OCI-LY7 (cell line): ENCODE results near the gene GNAQ. TPM values are rescaled to one million over a fixed set of nuclear protein-coding genes. Genes with fewer than 3 reads are reported as not detected.

Source experiments
- BruUV-seq: library from RNA; stranded (reverse); fragments of 400-500 nt; replicated peaks from 2 replicates; lab custom pipeline; 2021; lab: Mats Ljungman, UMichigan
- CTCF ChIA-PET: fragments of 300-600 bp; sonication (Branson Sonifier 250); formaldehyde crosslinking; loops from one replicate; lab custom pipeline; 2022; ENCODE audit warnings: antibody characterized with exemption; ENCODE audit not compliant: unreplicated experiment; lab: Charles Lee
- POLR2A ChIA-PET: fragments of 300-600 bp; sonication (Branson Sonifier 250); formaldehyde crosslinking; loops from one replicate; lab custom pipeline; 2022; ENCODE audit warnings: antibody characterized with exemption; lab: Charles Lee
- DNase-seq: peaks from one replicate; pipeline ENCODE4 v3.0.0-alpha.2; 2015; ENCODE audit warnings: low spot score
- H2AFZ ChIP-seq: fragments of 200-600 bp; sonication (generic), shearing (Covaris generic); 2 replicates; pipeline ENCODE4 v1.6.1; 2014; ENCODE audit warnings: mild to moderate bottlenecking, antibody characterized with exemption, low read length, moderate library complexity
- H3K27ac ChIP-seq: fragments of 200-600 bp; sonication (generic); 2 replicates; pipeline ENCODE4 v1.5.1; 2014; ENCODE audit warnings: mixed run types, low read depth, mild to moderate bottlenecking, moderate library complexity, low read length, inconsistent platforms; ENCODE audit not compliant: poor library complexity, severe bottlenecking
- H3K36me3 ChIP-seq: fragments of 200-600 bp; sonication (generic); 2 replicates; pipeline ENCODE4 v1.6.1; 2014; ENCODE audit warnings: mild to moderate bottlenecking, antibody characterized with exemption, low read length, moderate library complexity, mixed read lengths; ENCODE audit not compliant: insufficient read depth
- H3K4me1 ChIP-seq: fragments of 200-600 bp; sonication (generic); 2 replicates; pipeline ENCODE4 v1.5.1; 2014; ENCODE audit warnings: mild to moderate bottlenecking, low read length; ENCODE audit not compliant: insufficient read depth, poor library complexity, severe bottlenecking
- H3K4me2 ChIP-seq: fragments of 200-600 bp; sonication (generic); 2 replicates; pipeline ENCODE4 v1.6.1; 2014; ENCODE audit warnings: mild to moderate bottlenecking, low read length
- H3K4me3 ChIP-seq: fragments of 200-600 bp; sonication (generic); 2 replicates; pipeline ENCODE4 v1.5.1; 2014; ENCODE audit warnings: mild to moderate bottlenecking, low read depth, low read length; ENCODE audit not compliant: poor library complexity, severe bottlenecking
- H3K79me2 ChIP-seq: fragments of 200-600 bp; sonication (generic); 2 replicates; pipeline ENCODE4 v1.6.1; 2016; ENCODE audit warnings: low read depth, mild to moderate bottlenecking, low read length, moderate library complexity, mixed read lengths; ENCODE audit not compliant: insufficient read depth
- H3K9me2 ChIP-seq: fragments of 200-600 bp; sonication (generic); 2 replicates; pipeline ENCODE4 v1.6.1; 2016; ENCODE audit warnings: mild to moderate bottlenecking, low read length, mixed read lengths; ENCODE audit not compliant: insufficient read depth
- H3K9me3 ChIP-seq: fragments of 200-600 bp; sonication (generic); 2 replicates; pipeline ENCODE4 v1.6.1; 2014; ENCODE audit warnings: mild to moderate bottlenecking, mixed run types, low read length, mixed read lengths
- H4K20me1 ChIP-seq: fragments of 200-600 bp; sonication (generic); 2 replicates; pipeline ENCODE4 v1.6.1; 2014; ENCODE audit warnings: mild to moderate bottlenecking, antibody characterized with exemption, low read length, moderate library complexity, mixed read lengths; ENCODE audit not compliant: insufficient read depth
- EZH2phosphoT487 ChIP-seq: fragments of 200-600 bp; sonication (generic); IDR thresholded peaks from 2 replicates; pipeline ENCODE4 v1.6.1; 2018; ENCODE audit warnings: low read depth, borderline replicate concordance, mild to moderate bottlenecking, mixed run types, antibody characterized with exemption, low read length, moderate library complexity, mixed read lengths
- intact Hi-C: fragments of 100-400 bp; cut with micrococcal nuclease; formaldehyde crosslinking; loops from one replicate; pipeline ENCODE4 v1.10.0; 2022; ENCODE audit not compliant: unreplicated experiment
- total RNA-seq, 2 experiments: library from RNA; depleted of rRNA in 1 of 2; stranded (reverse); fragments of >200 nt in 1 of 2; shearing (Covaris generic) in 1 of 2; gene quantifications; 2 replicates each; pipeline ENCODE4 v1.2.3, GENCODE V29; 2014 to 2022
- TF ChIP-seq, protein P1 (sequence below): fragments of 200-600 bp; sonication (generic); conservative IDR thresholded peaks from 2 replicates; pipeline ENCODE4 v1.5.1; 2014; ENCODE audit warnings: mild to moderate bottlenecking, antibody characterized with exemption, low read length, moderate library complexity, mixed read lengths

The GNAQ gene
- total RNA-seq, 2 experiments from 2014 or later = not detected

DNA sequence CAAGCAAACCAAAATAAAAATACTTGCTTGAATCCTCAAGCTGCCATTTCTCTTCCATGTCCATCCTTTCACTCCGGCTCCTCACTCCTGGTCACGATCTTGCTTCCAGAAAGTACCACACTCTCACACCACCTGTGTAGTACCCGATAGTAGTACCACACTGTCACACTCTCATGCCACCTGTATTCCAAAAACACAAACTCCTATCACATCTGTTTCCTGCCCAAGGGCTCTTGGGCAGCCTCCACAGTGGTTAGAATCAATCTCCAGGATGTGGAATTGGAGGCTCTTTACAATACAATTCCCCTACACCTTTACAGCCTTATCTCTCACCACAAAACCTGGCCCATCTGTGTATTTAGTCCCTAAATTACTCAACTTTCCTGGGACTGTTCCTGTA, 130.6 kb downstream of the GNAQ start:
- BruUV-seq = no TSS peak
- no peaks in the 10 kb centered on the region; the same call in 1 of the 2 replicates for H3K79me2 ChIP-seq
- no peaks in the 10 kb centered on the region for H4K20me1 ChIP-seq
- no peak for DNase-seq
- CTCF ChIA-PET = no interaction called here
- H3K27ac ChIP-seq = no peak overlapping the region
- H2AFZ ChIP-seq = no peak overlapping the region
- no peak overlapping the region for H3K4me2 ChIP-seq
- H3K4me1 ChIP-seq = no peaks in the 10 kb centered on the region
- no peak for TF ChIP-seq EZH2phosphoT487
- intact Hi-C loops = no loop called here
- no peak overlapping the region for H3K4me3 ChIP-seq
- no peaks in the 10 kb centered on the region for H3K9me3 ChIP-seq
- H3K9me2 ChIP-seq = no peaks in the 10 kb centered on the region
- POLR2A ChIA-PET = no interaction called here
- no peaks in the 10 kb centered on the region for H3K36me3 ChIP-seq

DNA sequence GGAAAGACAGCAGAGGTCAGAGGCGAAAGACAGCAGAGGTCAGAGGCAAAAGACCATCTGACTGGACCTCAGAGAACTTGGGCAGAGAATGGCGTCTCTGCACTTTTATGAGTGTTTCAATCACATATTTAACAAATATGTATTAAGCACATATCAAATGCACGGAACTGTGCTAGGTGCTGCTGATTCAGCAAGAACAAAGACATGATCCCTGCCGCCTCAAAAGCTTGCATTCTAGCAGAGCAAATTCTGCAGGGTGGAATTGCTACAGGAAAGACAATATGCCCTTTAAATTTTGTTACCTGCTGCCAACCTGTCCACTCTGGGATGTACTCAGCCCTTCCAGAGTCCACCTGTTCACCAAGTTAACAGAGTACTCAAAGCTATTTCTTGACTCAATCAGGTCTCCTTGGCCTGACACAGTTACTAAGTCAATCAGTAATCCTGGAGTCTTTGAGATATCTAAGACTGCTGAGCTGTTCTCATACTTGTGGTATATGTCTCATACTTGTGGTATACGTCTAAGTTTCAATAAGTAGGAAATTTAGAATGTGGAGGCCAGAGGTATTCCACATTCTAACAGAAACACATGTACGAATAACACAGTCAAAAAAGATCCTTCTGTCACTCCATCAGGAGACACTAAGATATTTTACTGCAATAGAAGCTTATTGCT, 131.8 kb downstream of the GNAQ start:
- intact Hi-C loops = no loop called here
- no peak for DNase-seq
- H3K27ac ChIP-seq = no peak overlapping the region
- H2AFZ ChIP-seq = no peak overlapping the region
- no peaks in the 10 kb centered on the region for H3K4me1 ChIP-seq
- no peaks in the 10 kb centered on the region for H3K36me3 ChIP-seq
- H3K79me2 ChIP-seq = no peaks in the 10 kb centered on the region; the same call in 1 of the 2 replicates
- no TSS peak for BruUV-seq
- CTCF ChIA-PET = interaction anchor here (0.6 kb wide), 1 partner anchor 104 kb away, joined by 3 read pairs; no protein-coding TSS in a partner anchor
- no peaks in the 10 kb centered on the region for H3K9me3 ChIP-seq
- TF ChIP-seq, protein P1, sequence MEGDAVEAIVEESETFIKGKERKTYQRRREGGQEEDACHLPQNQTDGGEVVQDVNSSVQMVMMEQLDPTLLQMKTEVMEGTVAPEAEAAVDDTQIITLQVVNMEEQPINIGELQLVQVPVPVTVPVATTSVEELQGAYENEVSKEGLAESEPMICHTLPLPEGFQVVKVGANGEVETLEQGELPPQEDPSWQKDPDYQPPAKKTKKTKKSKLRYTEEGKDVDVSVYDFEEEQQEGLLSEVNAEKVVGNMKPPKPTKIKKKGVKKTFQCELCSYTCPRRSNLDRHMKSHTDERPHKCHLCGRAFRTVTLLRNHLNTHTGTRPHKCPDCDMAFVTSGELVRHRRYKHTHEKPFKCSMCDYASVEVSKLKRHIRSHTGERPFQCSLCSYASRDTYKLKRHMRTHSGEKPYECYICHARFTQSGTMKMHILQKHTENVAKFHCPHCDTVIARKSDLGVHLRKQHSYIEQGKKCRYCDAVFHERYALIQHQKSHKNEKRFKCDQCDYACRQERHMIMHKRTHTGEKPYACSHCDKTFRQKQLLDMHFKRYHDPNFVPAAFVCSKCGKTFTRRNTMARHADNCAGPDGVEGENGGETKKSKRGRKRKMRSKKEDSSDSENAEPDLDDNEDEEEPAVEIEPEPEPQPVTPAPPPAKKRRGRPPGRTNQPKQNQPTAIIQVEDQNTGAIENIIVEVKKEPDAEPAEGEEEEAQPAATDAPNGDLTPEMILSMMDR = no peak
- TF ChIP-seq EZH2phosphoT487 = no peak
- no peak overlapping the region for H3K4me2 ChIP-seq
- H3K9me2 ChIP-seq = no peaks in the 10 kb centered on the region
- POLR2A ChIA-PET = no interaction called here
- no peaks in the 10 kb centered on the region for H4K20me1 ChIP-seq
- H3K4me3 ChIP-seq = no peak overlapping the region

DNA sequence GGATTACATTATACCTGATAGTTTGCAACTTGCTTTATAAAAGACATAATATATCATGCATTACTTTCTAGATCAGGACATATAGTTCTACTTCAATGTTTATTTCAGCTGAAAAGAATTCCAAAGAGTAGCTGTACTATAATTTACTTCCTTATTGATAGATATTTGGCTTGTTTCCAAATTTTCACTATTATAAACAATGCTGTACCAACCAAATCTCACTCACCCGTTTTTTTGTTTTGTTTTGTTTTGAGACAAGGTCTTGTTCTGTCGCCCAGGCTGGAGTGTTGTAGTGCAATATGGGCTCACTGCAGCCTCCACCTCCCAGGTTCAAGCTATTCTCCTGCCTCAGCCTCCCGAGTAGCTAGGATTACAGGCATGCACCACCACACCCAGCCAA, 132.7 kb downstream of the GNAQ start:
- H3K79me2 ChIP-seq = no peaks in the 10 kb centered on the region; the same call in 1 of the 2 replicates
- DNase-seq = no peak
- BruUV-seq = no TSS peak
- no peak overlapping the region for H2AFZ ChIP-seq
- H3K4me2 ChIP-seq = no peak overlapping the region
- H4K20me1 ChIP-seq = no peaks in the 10 kb centered on the region
- no peaks in the 10 kb centered on the region for H3K4me1 ChIP-seq
- intact Hi-C loops = no loop called here
- no peak overlapping the region for H3K27ac ChIP-seq
- TF ChIP-seq, protein P1 = no peak
- TF ChIP-seq EZH2phosphoT487 = no peak
- POLR2A ChIA-PET = no interaction called here
- H3K4me3 ChIP-seq = no peak overlapping the region
- no peaks in the 10 kb centered on the region for H3K36me3 ChIP-seq
- CTCF ChIA-PET = no interaction called here
- no peaks in the 10 kb centered on the region for H3K9me2 ChIP-seq
- no peaks in the 10 kb centered on the region for H3K9me3 ChIP-seq
